Endothelial cell of umbilical vein (primary cell): ENCODE results near the gene PLPP3. TPM values are rescaled to one million over a fixed set of nuclear protein-coding genes. Genes with fewer than 3 reads are reported as not detected.

Experiments used
- BruUV-seq: library from RNA; stranded (reverse); fragments of 400-500 nt; replicated peaks from 2 replicates; lab custom pipeline; 2021; lab: Mats Ljungman, UMichigan
- CTCF ChIA-PET: fragments of 300-600, 350-600 bp; sonication (Branson Sonifier 250); formaldehyde crosslinking; loops from one replicate; lab custom pipeline; 2021; ENCODE audit warnings: antibody characterized with exemption, inconsistent platforms; lab: Charles Lee
- POLR2A ChIA-PET: fragments of 300-600, 350-600 bp; sonication (Branson Sonifier 250); formaldehyde crosslinking; loops from one replicate; lab custom pipeline; 2021; ENCODE audit warnings: antibody characterized with exemption, inconsistent platforms; lab: Charles Lee
- DNase-seq: peaks from one replicate; pipeline ENCODE4 v3.0.0-alpha.2; 2011; ENCODE audit warnings: low read depth, low spot score
- FAIRE-seq: peaks from 2 replicates; lab custom pipeline; 2011; peaks lifted over from hg19 to GRCh38; lab: Jason Lieb, UNC
- H2AFZ ChIP-seq: 2 replicates; pipeline ENCODE4 v1.6.0; 2012; ENCODE audit warnings: low read depth, low read length, control low read depth, inconsistent platforms
- H3K27ac ChIP-seq: 2 replicates; pipeline ENCODE4 v1.5.1; 2011; ENCODE audit warnings: low read depth, mild to moderate bottlenecking, control low read depth, low read length, moderate library complexity; ENCODE audit not compliant: insufficient read depth
- H3K27me3 ChIP-seq, 2 experiments: 2 replicates each; pipeline versions ENCODE4 v1.6.0 to v1.6.1; 2011; ENCODE audit warnings: low read length in 2 of 2, mixed read lengths in 1 of 2; ENCODE audit not compliant: control insufficient read depth in 2 of 2, insufficient read depth in 2 of 2
- H3K36me3 ChIP-seq, 2 experiments: 2 replicates in 1 of 2; 3 replicates in 1 of 2; pipeline ENCODE4 v1.5.1; 2011; ENCODE audit warnings: low read length in 2 of 2, mild to moderate bottlenecking in 1 of 2, moderate library complexity in 1 of 2; ENCODE audit not compliant: control insufficient read depth in 2 of 2, insufficient read depth in 2 of 2; ENCODE audit errors: extremely low read depth in 1 of 2
- H3K4me1 ChIP-seq: 3 replicates; pipeline ENCODE4 v1.5.1; 2011; ENCODE audit warnings: mild to moderate bottlenecking, low read length; ENCODE audit not compliant: control insufficient read depth, insufficient read depth; ENCODE audit errors: extremely low read depth
- H3K4me2 ChIP-seq: 2 replicates; pipeline ENCODE4 v1.6.1; 2011; ENCODE audit warnings: low read length, control low read depth, mixed read lengths; ENCODE audit not compliant: insufficient read depth
- H3K4me3 ChIP-seq, 3 experiments: fragments of 200-600 bp in 1 of 3; sonication (generic), shearing (Covaris generic) in 1 of 3; replicated peaks in 1 of 3; 2 replicates each; pipeline ENCODE4 v1.5.1; 2011 to 2016; ENCODE audit warnings: control low read depth in 3 of 3, low read length in 3 of 3, mild to moderate bottlenecking in 2 of 3, inconsistent platforms in 1 of 3, low read depth in 1 of 3, moderate library complexity in 1 of 3; ENCODE audit not compliant: insufficient read depth in 1 of 3
- H3K79me2 ChIP-seq: 2 replicates; pipeline ENCODE4 v1.6.0; 2012; ENCODE audit warnings: low read length, inconsistent platforms; ENCODE audit not compliant: control insufficient read depth, insufficient read depth
- H3K9ac ChIP-seq: replicated peaks from 2 replicates; pipeline ENCODE3; 2011; ENCODE audit warnings: low read length, control low read depth; ENCODE audit not compliant: insufficient read depth; ENCODE audit errors: extremely low read depth
- H3K9me1 ChIP-seq: replicated peaks from 3 replicates; pipeline ENCODE4 v1.6.0; 2011; ENCODE audit warnings: mild to moderate bottlenecking, low read length; ENCODE audit not compliant: control insufficient read depth, insufficient read depth; ENCODE audit errors: extremely low read depth
- H3K9me3 ChIP-seq: replicated peaks from 2 replicates; pipeline ENCODE4 v1.5.1; 2012; ENCODE audit warnings: low read length, inconsistent platforms; ENCODE audit not compliant: control insufficient read depth, insufficient read depth
- H4K20me1 ChIP-seq: replicated peaks from 2 replicates; pipeline ENCODE3; 2011; ENCODE audit warnings: mild to moderate bottlenecking, low read length; ENCODE audit not compliant: control insufficient read depth, insufficient read depth; ENCODE audit errors: extremely low read depth
- CTCF ChIP-seq, 2 donors: IDR thresholded peaks; 1 replicate in 1 of 2; 2 replicates in 1 of 2; pipeline ENCODE4 v1.5.1; 2011; ENCODE audit warnings: low read length in 2 of 2, mild to moderate bottlenecking in 2 of 2, moderate library complexity in 2 of 2, control low read depth in 1 of 2, inconsistent platforms in 1 of 2, low read depth in 1 of 2; ENCODE audit not compliant: insufficient read depth in 1 of 2; ENCODE audit errors: extremely low read depth in 1 of 2
- EZH2 ChIP-seq: IDR thresholded peaks from 2 replicates; pipeline ENCODE4 v1.6.1; 2012; ENCODE audit warnings: borderline replicate concordance, low read depth, mild to moderate bottlenecking, moderate library complexity, low read length, inconsistent platforms; ENCODE audit not compliant: severe bottlenecking
- FOS ChIP-seq: IDR thresholded peaks from 2 replicates; pipeline ENCODE4 v1.6.1; 2011; ENCODE audit warnings: mild to moderate bottlenecking, low read length, moderate library complexity, borderline replicate concordance; ENCODE audit not compliant: insufficient read depth
- JUN ChIP-seq: IDR thresholded peaks from 2 replicates; pipeline ENCODE4 v1.6.1; 2011; ENCODE audit warnings: borderline replicate concordance, low read depth; ENCODE audit not compliant: insufficient read length, insufficient read depth
- MAX ChIP-seq: IDR thresholded peaks from 2 replicates; pipeline ENCODE4 v1.6.1; 2011; ENCODE audit not compliant: insufficient read depth, insufficient read length
- POLR2A ChIP-seq: IDR thresholded peaks from 2 replicates; pipeline ENCODE4 v1.6.1; 2012; ENCODE audit warnings: low read depth, mild to moderate bottlenecking, control low read depth, low read length
- dilution Hi-C: fragments of 300-500 bp; cut with MboI; formaldehyde crosslinking; loops from one replicate; pipeline ENCODE4 v1.15.0; 2019; ENCODE audit warnings: low sequenced_read_pairs; ENCODE audit not compliant: extremely low pct_ligation_motif_present
- intact Hi-C: fragments of 100-400 bp; cut with micrococcal nuclease; formaldehyde crosslinking; loops from one replicate; pipeline ENCODE4 v1.10.0; 2022
- polyA plus RNA-seq, 4 experiments: library from polyadenylated mRNA; depleted of rRNA in 3 of 4; stranded (reverse) in 3 of 4; unstranded in 1 of 4; fragments of >200 nt; gene quantifications; 2 replicates each; pipeline versions ENCODE4 v1.2.1 to v1.2.3, GENCODE V29; 2011 to 2012; ENCODE audit warnings: missing spikeins in 1 of 4
- total RNA-seq: library from RNA; stranded (reverse); gene quantifications from 2 replicates; pipeline ENCODE4 v1.2.3, GENCODE V29; 2021

PLPP3 gene
- total and polyA plus RNA-seq, 2 donors (not counting 3 experiments of a cell fraction or from before 2014, with no cell fraction given) = 11.3 to 14.1 TPM

DNA sequence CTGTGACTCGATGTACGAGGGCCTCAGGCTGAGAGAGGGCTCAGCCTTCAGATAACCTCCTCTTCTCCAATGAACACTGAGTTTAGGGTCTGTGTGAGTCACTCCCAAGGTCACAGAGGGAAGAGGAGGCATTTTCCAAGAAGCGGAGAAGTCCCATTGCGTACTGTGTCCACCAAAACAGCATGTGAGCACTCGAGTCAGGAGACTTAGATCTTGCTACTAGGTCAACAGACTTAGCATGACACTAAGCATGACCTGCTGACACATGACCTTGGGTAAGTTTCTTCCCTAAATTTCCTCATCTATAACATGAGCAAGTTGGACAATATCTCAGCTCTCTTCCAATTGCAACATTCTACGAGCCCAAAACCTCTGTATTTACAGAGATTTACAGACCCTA lies 68.0 kb downstream of the PLPP3 start:
- Histone ChIP-seq H3K4me1 (peaks cover 27% of the 10 kb centered on the region), H3K9me1 (no peaks in the 10 kb centered on the region), H3K4me3 (no peak overlapping the region), H2AFZ (no peak overlapping the region), H3K9ac (no peak overlapping the region), H4K20me1 (no peaks in the 10 kb centered on the region), H3K36me3 (peaks cover 0 to 18% of the 10 kb centered on the region in 2 experiments), H3K4me2 (no peak overlapping the region), H3K27ac (no peak overlapping the region), H3K9me3 (no peaks in the 10 kb centered on the region), H3K27me3 (no peaks in the 10 kb centered on the region), H3K79me2 (no peaks in the 10 kb centered on the region)
- FAIRE-seq = no peak
- dilution Hi-C loops = no loop called here
- intact Hi-C loops = no loop called here
- DNase-seq = no peak
- TF ChIP-seq EZH2 = no peak
- TF ChIP-seq MAX = no peak
- no peak for TF ChIP-seq POLR2A
- no peak for TF ChIP-seq CTCF (IDR thresholded peaks at IDR 0.05; ENCODE audit: extremely low read depth in 1 of 2, insufficient read depth in 1 of 2, low read depth in 1 of 2, low read length in 2 of 2)
- TF ChIP-seq FOS = no peak
- no peak for TF ChIP-seq JUN
- BruUV-seq = no TSS peak
- CTCF ChIA-PET = interaction anchor here (1.1 kb wide), 1 partner anchor 24 kb away, joined by 3 read pairs; no protein-coding TSS in a partner anchor
- POLR2A ChIA-PET = no interaction called here
